GM18868 (cell line): ENCODE results near the gene IQSEC1.

Source experiments
- ATAC-seq: cut with Tn5 transposase; IDR thresholded peaks from one replicate; pipeline ENCODE4 v1.9.1; 2021; ENCODE audit warnings: mild to moderate bottlenecking, moderate library complexity; ENCODE audit not compliant: unreplicated experiment

The IQSEC1 gene

DNA sequence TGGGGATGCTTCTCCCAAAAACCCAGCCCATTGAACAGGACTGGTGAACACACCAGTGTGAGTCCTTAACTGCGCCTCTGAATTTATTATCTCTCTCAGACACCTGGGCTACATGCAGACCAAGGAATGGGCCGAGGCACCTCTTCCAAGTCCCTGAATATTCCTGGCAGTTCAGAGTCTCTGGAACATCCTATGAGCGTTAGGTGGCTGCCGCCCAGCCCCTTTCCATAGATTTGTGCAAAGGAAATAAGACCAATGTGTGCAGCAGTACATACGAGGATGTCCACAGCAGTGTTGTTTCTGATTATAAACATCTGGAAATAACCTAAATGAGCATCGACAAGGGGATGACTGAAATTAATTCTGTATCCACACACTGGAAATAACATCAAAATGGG, 127.0 kb downstream of the IQSEC1 start:
- no peak for ATAC-seq

DNA sequence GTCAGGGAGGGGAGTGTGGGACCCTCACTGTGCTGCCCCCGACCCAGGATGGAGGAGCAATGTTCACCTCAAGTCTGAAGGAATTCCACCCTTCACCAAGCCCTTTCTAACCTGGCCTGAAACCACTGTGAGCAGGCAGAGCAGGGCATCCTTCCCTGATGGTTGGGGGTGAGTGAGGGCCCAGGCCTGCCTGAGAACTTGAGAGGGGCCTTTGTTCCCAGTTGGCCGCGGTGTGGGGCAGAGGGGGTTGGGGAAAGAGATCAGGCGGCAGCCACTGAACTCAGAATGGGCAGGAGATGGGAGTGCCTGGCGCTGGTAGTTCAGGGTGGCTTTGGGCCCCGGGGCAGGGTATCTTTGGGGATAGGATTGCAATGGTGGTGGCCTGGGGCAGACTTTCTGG, 128.4 kb downstream of the IQSEC1 start:
- ATAC-seq: no peak

DNA sequence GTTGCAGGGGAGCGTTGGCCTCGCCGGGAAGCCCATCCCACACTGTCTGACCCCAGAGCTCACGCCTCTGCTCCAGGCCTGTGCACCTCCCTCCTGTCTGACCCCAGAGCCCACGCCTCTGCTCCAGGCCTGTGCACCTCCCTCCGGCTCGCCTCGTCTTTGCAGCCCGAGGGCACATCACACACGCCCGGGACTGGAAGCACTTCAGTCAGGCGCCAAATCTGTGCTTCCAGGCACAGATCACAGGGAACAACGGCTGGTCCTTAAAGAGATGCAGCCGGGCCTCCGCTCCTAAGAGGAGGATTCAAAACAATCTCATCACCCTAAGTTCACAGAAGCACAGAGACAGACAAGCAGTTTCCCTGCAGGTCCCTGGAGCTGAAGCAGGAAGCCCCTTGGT, 128.8 kb downstream of the IQSEC1 start:
- no peak for ATAC-seq

DNA sequence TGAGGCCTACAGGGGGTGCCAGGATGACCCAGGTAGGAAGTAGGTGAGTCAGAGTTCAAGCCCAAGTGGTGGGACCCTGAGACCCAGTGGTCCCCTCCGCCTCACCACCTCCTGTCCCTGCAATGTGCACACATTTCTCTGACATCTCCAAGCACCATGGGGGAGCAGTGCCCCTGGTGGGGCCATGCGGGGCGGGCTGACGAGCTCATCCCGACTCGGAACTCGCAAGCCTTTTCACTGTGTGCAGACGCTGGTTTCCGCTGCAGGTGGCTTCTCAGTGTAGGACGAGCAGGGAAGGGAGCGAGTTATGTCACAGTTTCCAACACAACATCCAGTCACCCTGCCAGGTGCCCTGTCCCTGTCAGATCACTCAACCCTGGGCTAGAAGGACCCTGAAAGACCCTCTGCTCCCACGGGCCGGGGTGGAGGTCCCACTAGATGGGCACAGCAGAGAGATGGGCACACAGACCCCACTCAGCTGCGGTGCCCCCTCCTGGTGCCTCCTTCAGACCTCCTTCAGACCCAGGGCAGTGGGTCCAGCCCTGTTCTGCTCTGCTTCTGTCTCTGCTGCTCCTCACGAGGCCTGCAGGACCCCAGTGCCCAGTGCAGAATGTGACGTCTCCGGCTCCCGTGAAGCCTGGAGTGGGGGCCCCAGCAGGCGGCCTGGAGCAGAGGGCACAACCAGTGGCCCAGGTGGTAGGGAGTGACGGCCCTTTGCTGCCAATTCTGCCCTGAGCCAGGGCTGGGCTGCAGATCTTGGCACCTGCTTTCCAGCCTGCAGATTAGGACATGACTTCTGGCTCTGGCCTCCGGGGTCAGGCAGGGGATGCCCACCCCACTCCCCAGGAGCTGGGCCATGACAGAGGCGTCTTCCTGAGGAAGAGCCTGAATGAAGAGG, 129.9 kb downstream of the IQSEC1 start:
- ATAC-seq: no peak

DNA sequence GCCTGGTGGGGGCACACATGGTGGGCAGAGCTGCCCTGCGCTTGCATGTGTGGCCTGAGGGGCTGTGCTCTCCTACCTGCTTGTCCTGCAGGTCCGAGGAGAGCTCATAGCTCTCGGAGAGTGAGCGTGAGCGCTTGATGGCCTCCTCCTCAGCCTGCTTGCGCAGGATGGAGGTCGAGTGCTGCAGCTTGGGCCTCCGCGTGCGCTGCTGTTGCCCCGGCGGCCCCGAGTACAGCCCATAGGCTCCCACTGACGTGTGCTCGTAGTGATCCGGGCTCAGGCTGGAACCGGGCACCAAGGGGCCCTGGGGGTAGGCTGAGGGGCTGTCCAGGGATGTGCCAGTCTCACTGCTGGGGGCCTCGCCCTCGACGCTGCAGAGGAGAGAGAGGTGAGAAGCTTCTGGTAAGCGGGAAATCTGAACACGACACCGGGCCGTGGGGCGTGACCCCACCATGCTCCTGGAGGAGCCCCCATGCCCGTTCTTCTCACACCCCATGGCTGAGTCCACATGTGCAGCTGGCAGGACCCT, 131.7 kb downstream of the IQSEC1 start:
- ATAC-seq: no peak

DNA sequence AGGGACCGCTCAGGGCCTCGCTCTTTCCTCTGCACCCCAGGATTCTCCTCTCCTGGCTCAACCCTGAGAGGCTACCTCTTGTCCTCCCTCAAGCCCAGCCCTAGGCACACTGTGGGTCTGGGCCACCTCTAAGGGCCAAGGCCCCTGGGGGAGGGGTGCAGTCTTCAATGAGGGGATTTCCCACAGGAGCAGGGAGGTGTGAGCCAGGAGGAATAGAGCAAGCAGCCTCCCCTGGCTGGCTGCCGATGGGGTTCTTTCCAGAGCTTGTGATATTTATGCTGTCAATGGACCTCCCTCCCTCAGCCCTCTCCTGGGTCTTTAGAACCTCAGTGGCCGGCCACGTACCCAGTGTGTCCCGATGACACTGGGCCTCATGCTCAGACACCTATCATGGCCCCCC, 132.4 kb downstream of the IQSEC1 start:
- no peak for ATAC-seq

DNA sequence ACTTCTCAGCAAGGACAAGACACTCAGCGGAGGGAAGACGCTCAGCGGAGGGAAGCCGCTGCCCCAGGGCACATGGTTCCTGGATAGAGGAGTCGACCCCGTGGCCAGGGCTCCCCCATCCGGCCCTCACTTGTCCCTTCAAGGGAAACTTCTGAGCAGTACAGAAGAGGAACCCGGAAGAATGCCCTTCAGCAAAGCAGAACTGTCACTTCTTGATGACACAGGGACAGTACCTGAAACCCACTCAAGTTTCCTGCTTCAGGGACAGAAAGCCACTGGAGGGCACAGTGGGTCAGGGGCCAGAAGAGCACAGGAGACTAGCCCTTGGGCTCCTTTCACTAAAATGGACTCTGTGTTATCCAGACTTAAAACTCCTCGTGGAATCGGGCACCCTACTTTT, 134.1 kb downstream of the IQSEC1 start:
- no peak for ATAC-seq

DNA sequence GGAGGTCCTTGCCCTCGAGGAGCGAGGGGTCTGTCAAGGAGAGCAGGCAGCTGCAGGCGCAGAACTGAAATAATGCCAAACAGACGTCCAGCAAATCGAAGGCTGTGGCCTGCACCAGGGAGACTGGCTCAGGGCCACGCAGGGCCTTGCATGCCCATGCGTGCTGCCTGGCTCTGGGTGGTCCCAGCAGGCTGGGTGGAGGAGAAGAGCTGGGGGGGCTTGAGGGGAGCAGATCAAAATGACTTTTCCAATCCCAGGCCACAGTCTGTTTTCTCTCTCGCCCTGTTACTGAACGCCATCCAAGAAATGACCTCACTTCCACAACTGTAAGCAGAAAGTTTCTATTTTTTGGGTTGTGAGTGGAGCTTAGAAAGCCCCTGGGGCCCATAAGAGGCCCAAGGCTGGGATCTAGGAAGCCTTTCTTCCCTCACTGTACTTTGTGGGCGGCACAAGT, 134.9 kb downstream of the IQSEC1 start:
- no peak for ATAC-seq

DNA sequence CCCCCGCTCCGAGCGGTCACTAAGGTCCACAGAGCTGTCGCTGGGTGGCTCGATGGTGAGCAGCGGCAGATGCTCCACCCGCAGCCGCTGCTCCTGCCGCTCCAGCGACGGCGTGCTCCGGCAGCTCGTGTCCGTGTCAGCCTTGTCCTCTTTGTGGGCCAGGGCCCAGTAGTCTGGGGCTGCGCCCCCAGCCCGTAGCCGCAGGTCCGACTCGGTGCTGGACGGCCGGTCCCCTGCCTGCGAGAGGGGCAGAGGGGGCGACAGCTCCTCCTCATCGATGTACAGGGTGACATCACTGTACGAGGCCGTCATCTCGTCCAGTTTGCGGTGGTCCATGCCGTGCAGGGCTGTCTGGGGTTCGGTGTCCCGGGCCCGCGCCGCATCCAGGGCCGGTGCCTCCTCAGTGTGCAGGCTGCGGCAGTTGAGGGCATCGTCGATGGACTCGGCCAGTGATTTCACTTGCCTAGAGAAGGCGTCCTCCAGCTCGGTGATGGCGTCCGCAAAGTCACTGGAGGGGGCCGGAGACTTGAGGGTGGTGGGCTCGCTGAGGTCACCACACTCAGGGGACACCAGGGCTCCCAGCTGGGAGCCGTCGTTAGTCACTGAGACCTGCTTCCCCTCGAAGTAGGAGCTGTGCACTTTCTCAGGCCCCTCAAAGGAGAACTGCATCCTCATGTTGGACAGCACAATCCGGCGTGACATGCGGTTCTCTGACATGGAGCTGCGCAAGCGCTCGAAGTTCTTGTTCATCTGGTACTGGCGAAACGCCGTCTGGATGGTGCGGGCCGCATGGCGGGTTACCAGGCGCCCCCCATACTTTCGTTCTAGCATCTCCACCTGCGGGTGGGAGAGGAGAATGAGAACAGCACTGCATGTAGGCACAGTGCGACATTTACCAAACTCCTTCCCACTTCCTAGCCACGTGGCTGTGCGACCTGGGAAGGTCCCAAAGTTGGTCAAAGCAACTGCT, 137.1 kb downstream of the IQSEC1 start:
- no peak for ATAC-seq

DNA sequence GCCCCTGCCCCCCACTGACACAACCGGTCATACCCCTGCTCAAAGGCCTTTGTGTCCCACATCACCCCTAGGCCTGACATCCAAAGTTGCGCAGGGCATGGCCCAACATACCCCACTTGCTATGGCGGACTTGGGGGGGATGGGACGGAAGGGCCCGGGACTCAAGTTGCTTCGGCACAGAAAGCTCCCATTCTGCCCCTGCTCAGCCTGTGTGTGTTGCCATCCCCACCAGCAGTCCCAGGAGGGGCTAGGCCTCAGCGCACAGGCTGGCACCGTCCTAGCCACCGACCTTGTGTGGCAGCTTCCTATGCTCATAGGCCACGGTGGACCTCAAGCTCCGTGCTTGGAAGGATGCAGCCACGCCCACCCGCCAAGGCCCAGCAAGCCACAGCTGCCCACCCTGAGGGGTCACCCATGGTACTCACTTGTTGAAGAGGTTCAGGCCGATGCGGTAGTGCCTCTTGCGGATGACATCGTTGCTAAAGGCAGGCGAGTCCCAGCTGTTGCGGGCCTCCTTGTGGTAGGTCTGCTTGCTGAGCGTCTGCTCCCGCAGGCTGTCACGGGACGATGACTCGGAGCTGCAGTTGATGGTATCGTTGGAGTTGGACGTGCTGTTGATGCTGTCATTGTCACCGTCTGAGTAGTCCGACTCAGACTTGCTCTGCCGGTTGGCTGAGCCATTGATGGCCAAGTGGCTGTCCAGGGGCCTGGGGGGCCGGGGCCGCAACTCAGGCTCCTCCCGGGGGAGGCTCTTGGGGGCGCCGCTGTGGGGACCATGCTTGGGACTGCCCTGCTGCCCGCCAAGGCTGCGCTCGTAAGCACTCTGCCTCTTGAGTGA, 138.0 kb downstream of the IQSEC1 start:
- no peak for ATAC-seq

DNA sequence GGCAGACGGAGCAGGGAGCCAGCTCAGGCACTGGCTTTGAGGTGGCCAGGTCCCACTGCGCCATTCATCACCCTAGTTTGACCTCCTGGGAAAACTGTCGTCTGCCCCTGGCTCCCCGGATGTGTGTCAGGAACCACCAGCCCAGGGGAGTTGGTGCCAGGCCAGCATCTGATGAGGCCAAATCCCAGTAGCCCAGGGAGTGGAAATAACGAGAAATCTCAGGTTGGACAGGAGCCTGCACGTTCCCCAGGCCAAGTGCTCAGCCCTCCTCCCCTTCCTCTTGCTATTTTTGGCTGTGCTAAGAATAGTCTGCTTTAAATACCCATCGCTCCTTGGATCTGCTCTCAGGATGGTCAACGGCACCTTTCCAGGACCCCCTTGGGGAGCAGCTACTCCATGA, 138.8 kb downstream of the IQSEC1 start:
- no peak for ATAC-seq

DNA sequence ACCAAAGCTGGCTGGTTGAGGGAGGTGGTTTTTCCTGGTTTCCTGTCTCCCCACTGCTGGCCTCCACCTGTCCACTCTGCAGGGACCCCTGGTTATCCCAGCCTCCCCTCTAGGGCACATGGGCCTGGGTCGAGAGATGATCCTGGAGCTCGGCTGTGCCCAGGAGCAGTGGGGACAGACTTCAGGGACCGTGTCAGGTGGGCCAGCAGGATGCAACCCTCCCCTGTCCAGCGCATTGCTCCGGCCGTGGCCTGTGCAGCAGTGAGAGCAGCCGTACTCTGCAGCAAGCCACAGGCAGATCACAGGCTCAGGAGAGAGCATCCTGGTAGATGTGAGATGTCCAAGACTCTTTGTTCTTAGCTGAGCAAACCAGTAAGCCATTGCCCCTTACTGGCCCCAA, 139.3 kb downstream of the IQSEC1 start:
- no peak for ATAC-seq

DNA sequence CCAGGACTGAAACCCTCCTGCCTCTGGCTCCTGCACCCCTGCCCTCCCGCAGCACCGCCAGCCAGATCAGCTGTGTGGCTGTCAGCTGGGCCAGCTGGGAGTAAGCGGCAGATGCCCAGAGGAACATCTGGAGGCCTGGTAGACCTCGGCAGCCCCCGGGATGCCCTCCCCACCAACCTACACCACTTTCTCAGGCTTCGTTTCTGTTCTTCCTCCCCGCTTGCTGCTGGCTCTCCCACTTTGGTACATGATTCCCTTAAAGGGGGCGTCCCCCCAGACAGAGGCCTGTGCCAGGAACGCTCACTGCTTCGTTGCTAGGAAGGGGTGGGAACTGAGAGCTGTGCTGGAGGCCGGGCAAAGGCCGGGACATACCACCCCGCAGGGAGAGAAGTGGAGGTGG, 140.5 kb downstream of the IQSEC1 start:
- no peak for ATAC-seq

DNA sequence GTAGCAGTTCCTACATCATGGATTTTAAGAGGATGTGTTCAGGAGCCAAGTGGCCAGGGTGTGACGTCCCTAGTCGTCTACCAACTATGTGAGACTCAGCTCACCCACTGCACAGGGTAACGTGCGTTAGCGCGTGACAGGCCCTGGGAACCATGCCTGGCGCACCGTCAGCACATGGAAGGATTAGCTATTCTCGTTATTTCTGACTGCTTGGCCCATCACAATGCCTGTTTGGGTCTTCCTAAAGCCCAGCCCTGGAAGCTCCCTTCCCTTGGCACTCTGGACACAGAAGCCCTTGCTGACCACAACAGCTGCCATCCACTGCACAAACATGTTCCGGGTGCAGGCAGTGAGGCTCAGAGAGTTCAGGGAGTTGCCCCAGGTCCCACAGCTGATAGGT, 140.9 kb downstream of the IQSEC1 start:
- ATAC-seq: no peak

DNA sequence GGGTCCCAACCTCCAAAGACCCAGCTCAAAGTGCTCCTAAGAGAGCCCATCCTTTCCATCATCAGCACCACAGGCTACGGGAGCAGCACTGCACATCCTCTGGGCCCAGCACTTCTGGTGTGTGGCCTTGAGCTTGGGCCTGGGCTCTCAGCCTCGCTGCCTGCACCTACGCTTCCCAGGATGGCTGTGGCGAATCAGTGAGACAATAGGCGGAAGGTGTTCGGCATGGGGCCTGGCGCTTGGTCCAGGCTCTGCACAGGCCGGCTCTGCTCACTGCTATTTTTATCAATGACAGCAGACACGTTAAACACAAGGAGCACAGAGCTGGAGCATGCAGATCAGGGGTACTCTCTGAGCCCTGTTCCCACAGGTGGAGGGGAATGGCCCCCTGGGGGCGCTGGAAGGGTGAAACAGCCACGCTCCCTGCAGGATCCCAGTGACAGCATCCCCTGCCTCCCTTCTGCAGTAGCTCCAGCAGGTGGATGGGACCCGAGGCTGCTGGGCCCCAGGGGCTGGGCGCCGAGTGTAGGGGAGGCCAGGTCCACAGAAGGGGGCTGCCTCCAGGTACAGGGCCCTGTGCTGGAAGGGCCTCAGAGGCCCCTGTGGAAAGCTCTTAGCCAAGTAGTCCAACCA, 141.8 kb downstream of the IQSEC1 start:
- ATAC-seq: no peak

DNA sequence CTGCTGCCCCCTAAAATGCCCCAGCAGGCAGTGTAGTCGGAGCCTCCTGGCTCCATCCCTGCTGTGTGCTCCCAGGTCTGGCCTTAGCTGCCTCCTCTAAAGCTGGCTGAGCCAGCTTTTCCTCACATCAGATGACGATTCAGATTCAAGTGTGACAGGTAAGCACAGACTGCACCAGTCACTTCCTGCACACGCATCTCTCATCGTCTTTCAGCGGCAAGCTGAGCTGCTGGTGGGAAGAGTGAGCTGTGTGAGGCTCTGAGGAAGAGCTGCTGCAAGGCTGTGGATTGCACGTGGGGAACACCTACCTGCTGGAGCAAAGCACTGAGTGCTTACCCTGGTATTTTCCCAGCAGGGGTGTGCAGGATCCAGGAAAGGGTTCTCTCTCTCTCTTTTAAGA, 143.4 kb downstream of the IQSEC1 start:
- ATAC-seq: no peak

DNA sequence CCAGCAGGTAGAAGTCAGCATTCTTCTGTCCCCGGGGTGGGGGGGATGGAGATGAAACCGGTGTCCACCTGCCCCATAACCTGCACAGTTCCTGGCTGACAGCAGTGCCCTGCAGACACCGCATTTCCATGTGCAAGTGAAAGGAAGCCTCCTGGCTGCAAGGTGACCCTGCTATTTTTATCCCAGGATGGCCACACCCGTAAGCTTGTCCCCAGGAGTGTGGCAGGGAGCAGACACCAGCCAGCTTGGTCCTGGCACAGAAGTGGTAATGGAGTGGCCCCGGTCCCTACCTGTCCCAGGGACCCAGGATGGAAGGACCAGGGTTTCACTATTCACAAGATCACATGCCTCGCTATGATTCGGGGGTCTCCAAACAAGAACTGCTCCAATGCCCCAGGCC, 146.6 kb downstream of the IQSEC1 start:
- no peak for ATAC-seq

DNA sequence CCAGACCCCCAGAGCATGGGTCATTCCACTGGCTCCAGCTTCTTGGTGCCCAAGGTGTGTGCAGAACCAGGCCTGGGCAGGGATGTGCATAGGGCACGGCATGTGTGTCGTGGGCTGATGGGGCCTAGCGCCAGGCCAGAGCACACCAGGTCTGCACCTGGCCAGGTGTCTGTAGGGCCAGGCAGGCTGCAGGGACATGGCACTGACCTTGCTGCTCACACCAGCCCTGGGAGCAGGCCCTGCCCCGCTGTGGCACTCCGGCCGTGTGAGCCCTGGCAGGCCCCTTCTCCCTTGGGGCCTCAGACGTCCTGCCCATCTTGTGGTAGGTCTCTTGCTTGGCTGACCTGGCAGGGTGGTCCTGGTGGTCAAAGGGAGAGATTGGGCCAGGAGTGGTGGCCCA, 147.6 kb downstream of the IQSEC1 start:
- no peak for ATAC-seq

DNA sequence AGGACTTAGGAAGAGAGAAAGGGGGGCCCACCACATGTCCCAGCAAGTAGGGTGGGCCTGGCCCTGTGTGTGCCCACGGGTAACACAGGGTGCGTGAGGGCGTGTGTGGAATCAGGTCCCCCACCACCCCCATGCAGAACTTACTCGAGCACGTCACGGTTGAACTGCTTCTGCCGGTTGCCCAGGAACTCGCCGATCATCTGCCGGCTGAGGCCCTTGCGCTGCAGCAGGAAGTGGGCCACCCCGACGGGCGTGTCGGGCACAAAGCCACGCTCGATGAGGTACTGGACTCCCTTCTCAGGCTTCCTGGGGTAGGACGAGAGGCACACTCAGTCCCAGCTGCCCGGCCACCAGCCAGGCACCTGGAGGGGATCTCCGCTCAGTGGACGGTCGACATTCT, 148.8 kb downstream of the IQSEC1 start:
- peak; percentile 52 for ATAC-seq

DNA sequence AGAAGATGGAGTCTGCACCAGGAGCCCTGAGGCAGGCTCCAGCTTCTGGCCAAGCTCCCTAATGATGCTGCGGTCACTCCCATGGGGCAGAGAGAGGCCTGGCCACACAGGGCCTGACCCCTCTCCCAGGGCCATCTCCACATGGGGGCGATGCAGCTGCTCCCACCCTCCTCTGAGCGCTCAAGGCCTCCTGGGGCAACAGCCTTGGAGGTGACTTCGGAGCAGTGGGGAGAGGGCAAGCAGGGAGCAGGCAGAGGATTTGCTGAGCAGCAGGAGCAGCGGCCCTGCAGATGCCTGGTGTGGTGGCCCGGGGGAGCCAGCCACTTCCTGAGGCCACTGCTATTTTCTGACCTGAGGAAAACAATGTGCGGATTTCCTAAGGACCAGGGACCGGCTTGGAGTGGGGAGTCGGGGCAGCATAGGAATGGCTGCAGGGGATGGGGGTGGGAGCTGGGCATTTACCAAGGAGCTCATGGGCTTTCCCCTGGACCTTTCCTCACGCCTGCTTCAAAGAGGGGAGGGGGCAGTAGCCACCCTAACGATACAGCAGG, 150.3 kb downstream of the IQSEC1 start:
- ATAC-seq: no peak
